Pulmonary artery endothelial cell (primary cell): ENCODE data around the gene COPA. TPM values are rescaled to one million over a fixed set of nuclear protein-coding genes. Genes with fewer than 3 reads are reported as not detected.

ENCODE experiments used
- total RNA-seq: library from RNA; depleted of rRNA; stranded (reverse); fragments of >200 nt; gene quantifications from 2 replicates; pipeline ENCODE4 v1.2.3, GENCODE V29; 2014

COPA gene
- total RNA-seq, 1 donor from 2014 or later = 334 TPM

Other genes with a start within 250 kb of the COPA start
- gene IGSF8, start 244.6 kb downstream of the COPA start, total RNA-seq = 9.6 and 13.4 TPM in 2 replicates
- not detected in 2 replicates for gene ATP1A2, start 227.5 kb downstream of the COPA start, total RNA-seq
- gene ATP1A4, start 191.6 kb downstream of the COPA start, total RNA-seq = not detected in 2 replicates
- gene CASQ1, start 152.7 kb downstream of the COPA start, total RNA-seq = not detected in 2 replicates
- 75.1 and 145 TPM in 2 replicates for gene PEA15, start 137.9 kb downstream of the COPA start, total RNA-seq
- gene DCAF8, start 80.7 kb downstream of the COPA start, total RNA-seq = 88.1 and 91.4 TPM in 2 replicates
- 27.1 and 28.9 TPM in 2 replicates for gene PEX19, start 58.1 kb downstream of the COPA start, total RNA-seq
- gene NCSTN, start 133 bp upstream of the COPA start, total RNA-seq = 73.3 and 102 TPM in 2 replicates
- gene NHLH1, start 23.8 kb upstream of the COPA start, total RNA-seq = under 0.01 TPM in 1 of 2 replicates, not detected in the other
- gene VANGL2, start 57.3 kb upstream of the COPA start, total RNA-seq = not detected in 2 replicates
- gene SLAMF6, start 180.0 kb upstream of the COPA start, total RNA-seq = not detected in 2 replicates
- gene CD84, start 236.2 kb upstream of the COPA start, total RNA-seq = not detected in 2 replicates